CD4-positive, CD25-positive, alpha-beta regulatory T cell (primary cell): ENCODE measurements around the gene GSPT1. TPM values are rescaled to one million over a fixed set of nuclear protein-coding genes. Genes with fewer than 3 reads are reported as not detected.
A peak's percentile ranks its signal among the peaks of the same experiment; 100 is the strongest.

ENCODE experiments used
- ATAC-seq, 2 donors: fragments of 150-1000 bp; cut with Tn5 transposase; one replicate each; pipeline ENCODE4 v1.10.0; 2021; ENCODE audit warnings: low read depth in 2 of 2, moderate number of reproducible peaks in 2 of 2, moderate library complexity in 1 of 2
- DNase-seq, 3 donors: peaks; one replicate each; pipeline versions ENCODE4 v3.0.0 to v3.0.0-alpha.2; 2012 to 2022; ENCODE audit warnings: mixed read lengths in 1 of 3
- H3K27ac ChIP-seq: one replicate; pipeline ENCODE4 v1.7.0; 2013; ENCODE audit warnings: mild to moderate bottlenecking, low read length; ENCODE audit not compliant: insufficient read depth, poor library complexity, severe bottlenecking
- H3K27me3 ChIP-seq: one replicate; pipeline ENCODE4 v1.7.0; 2013; ENCODE audit warnings: low read length; ENCODE audit not compliant: control insufficient read depth, insufficient read depth
- H3K36me3 ChIP-seq: one replicate; pipeline ENCODE4 v1.7.0; 2013; ENCODE audit warnings: mild to moderate bottlenecking, low read length, moderate library complexity; ENCODE audit not compliant: control insufficient read depth, insufficient read depth
- H3K4me1 ChIP-seq: 2 replicates; pipeline ENCODE4 v1.7.0; 2013; ENCODE audit warnings: mild to moderate bottlenecking, low read length; ENCODE audit not compliant: insufficient read depth, control insufficient read depth, poor library complexity, severe bottlenecking
- H3K4me3 ChIP-seq: one replicate; pipeline ENCODE4 v1.7.0; 2013; ENCODE audit warnings: low read depth, mild to moderate bottlenecking, low read length, moderate library complexity
- H3K9me3 ChIP-seq, 2 experiments: 1 replicate in 1 of 2; 2 replicates in 1 of 2; pipeline ENCODE4 v1.7.0; 2013; ENCODE audit warnings: low read length in 2 of 2, mild to moderate bottlenecking in 1 of 2, moderate library complexity in 1 of 2; ENCODE audit not compliant: control insufficient read depth in 2 of 2
- H3K27ac Mint-ChIP-seq, 3 donors: one replicate each; pipeline ENCODE4 v1.8.0; 2020 to 2022; ENCODE audit warnings: mild to moderate bottlenecking in 3 of 3, mixed read lengths in 3 of 3, moderate library complexity in 2 of 3
- H3K27me3 Mint-ChIP-seq: one replicate; pipeline ENCODE4 v1.8.0; 2022; ENCODE audit warnings: mild to moderate bottlenecking, mixed read lengths
- H3K36me3 Mint-ChIP-seq: one replicate; pipeline ENCODE4 v1.8.0; 2020; ENCODE audit warnings: mixed read lengths
- H3K4me1 Mint-ChIP-seq, 4 donors: one replicate each; pipeline ENCODE4 v1.8.0; 2020 to 2022; ENCODE audit warnings: mixed read lengths in 4 of 4, mild to moderate bottlenecking in 1 of 4
- H3K4me3 Mint-ChIP-seq, 4 donors: one replicate each; pipeline ENCODE4 v1.8.0; 2020 to 2022; ENCODE audit warnings: mild to moderate bottlenecking in 4 of 4, mixed read lengths in 4 of 4, moderate library complexity in 3 of 4
- H3K9me3 Mint-ChIP-seq, 7 donors: one replicate each; pipeline ENCODE4 v1.8.0; 2020 to 2022; ENCODE audit warnings: mixed read lengths in 7 of 7, mild to moderate bottlenecking in 3 of 7, moderate library complexity in 2 of 7
- polyA plus RNA-seq, 4 donors: library from polyadenylated mRNA; unstranded; fragments of 300-500 nt; fragmentation: Illumina TruSeq; gene quantifications; one replicate each; pipeline ENCODE4 v1.2.3, GENCODE V29; 2021
- total RNA-seq: library from RNA; stranded (reverse); gene quantifications from one replicate; pipeline ENCODE4 v1.2.3, GENCODE V29; 2022

GSPT1 gene
- total and polyA plus RNA-seq, 5 donors from 2014 or later, result 93.2 to 177 (median 103) TPM

DNA sequence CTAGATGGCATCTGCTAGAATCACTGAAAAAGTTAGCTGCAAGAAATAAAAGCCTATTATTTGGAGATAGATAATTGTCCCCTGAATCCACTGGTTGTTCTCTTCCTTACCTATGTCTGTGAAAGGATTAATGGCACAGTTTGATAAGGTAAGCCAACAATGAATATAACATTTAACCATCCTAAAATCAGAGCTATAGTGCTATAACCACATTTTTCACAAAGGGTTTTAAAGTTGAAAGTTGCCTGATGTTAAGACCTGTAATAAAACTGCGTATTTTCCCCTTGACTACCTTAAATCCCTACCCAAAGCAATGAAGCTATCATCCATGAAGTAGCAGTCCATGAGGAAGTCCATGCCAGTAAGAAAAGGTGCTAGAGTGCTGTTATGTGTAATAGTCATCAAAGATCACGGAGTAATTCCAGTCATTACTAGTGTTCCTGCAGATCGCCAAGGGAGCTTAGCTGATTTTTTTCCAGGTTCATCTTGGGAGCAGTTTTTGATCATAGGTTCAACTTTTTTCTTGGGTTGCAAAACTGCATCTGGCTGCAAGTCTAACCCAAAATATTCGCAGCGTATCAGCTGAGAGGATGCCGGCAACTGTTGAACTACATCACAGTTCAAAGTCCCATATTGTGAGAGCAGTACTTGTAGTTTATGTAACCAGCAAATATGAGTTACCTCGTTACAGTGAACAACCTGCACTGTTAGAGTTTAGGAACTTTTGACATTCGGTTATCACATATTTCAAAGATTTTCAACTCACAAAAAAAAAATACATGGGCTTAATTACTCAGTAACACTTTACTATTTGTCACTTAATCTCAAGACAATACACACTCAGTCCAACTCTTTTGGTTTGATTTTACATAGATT is 46.2 kb downstream of the GSPT1 start:
- Histone ChIP-seq H3K9me3 (no peaks in the 10 kb centered on the region), H3K4me3 (no peak overlapping the region), H3K27ac (no peak overlapping the region), H3K36me3 (peaks cover 47% of the 10 kb centered on the region), H3K4me1 (no peaks in the 10 kb centered on the region), H3K27me3 (no peaks in the 10 kb centered on the region)
- Mint-ChIP-seq H3K4me3 (no peak overlapping the region), H3K4me1 (peaks cover 0 to 14% (median 2%) of the 10 kb centered on the region in 4 donors), H3K27ac (peak overlapping the region in 1 of 3 donors; percentile 87), H3K27me3 (no peaks in the 10 kb centered on the region), H3K9me3 (peaks cover 0 to under 1% (median 0%) of the 10 kb centered on the region in 7 donors), H3K36me3 (peaks cover 10% of the 10 kb centered on the region)
- DNase-seq (no peak), ATAC-seq (no peak)

DNA sequence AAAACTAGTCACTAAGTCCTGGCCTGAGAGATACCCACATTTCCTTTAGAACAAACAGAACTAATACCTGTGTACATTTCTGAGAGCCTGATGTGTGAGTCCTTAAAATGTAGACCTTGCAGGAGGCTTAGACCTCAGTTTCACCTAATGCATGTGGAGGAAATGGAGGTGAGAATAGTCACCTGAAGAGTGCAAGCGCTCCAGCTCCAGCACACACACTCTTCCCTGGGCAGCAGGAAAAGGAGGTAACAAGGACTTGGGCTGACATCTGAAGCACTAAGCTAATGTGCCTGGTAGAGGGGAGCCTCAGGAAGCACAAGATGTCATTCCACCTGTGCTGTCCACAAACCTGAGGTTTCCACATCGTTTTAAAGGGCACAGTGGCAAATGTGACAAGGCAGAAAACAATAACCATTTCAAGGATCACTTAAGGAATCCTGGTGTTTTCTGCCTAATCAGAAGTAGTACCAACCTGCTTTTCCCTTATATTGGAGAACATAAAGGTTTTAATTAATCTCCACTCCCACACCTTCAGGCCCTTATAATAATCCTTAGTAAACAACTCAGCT is 47.3 kb downstream of the GSPT1 start:
- Mint-ChIP-seq H3K4me3 (no peak overlapping the region), H3K9me3 (peaks cover 0 to 3% (median 0%) of the 10 kb centered on the region in 7 donors), H3K27me3 (no peaks in the 10 kb centered on the region), H3K27ac (peak overlapping the region in 1 of 3 donors; percentile 65), H3K36me3 (peaks cover 10% of the 10 kb centered on the region), H3K4me1 (peaks cover 0 to 14% (median 2%) of the 10 kb centered on the region in 4 donors)
- Histone ChIP-seq H3K27me3 (no peaks in the 10 kb centered on the region), H3K4me3 (no peak overlapping the region), H3K36me3 (peaks cover 37% of the 10 kb centered on the region), H3K9me3 (no peaks in the 10 kb centered on the region), H3K4me1 (no peaks in the 10 kb centered on the region), H3K27ac (no peak overlapping the region)
- ATAC-seq (no peak), DNase-seq (no peak)

DNA sequence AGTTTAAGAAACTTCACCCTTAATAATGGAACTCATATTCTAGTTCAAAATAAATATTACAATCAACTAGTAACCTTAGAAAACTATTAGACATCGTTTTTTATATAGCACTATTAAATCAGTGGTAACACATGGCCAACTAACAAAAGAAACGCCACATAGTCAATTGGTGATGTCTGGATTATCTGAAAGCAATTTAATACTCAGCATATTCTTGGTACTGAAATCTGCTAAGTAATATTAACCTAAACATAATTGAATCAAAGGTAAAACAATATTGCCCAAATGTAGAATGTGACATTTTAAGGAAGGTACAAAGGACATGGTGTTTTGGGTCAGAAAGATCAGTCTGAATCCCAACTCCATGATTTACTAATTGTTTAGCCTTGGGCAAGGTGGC is 53.3 kb downstream of the GSPT1 start:
- no peak overlapping the region for H3K4me3 Mint-ChIP-seq
- peak overlapping the region in 1 of 3 donors; percentile 5 for H3K27ac Mint-ChIP-seq
- no peaks in the 10 kb centered on the region for H3K27me3 Mint-ChIP-seq
- peaks cover 7% of the 10 kb centered on the region for H3K36me3 Mint-ChIP-seq
- ATAC-seq (no peak), DNase-seq (no peak)
- no peak overlapping the region for H3K27ac ChIP-seq
- no peaks in the 10 kb centered on the region for H3K27me3 ChIP-seq
- peaks cover 2% of the 10 kb centered on the region for H3K36me3 ChIP-seq
- no peak overlapping the region for H3K4me3 ChIP-seq
- no peaks in the 10 kb centered on the region for H3K4me1 ChIP-seq
- H3K9me3 ChIP-seq, result no peaks in the 10 kb centered on the region
- H3K9me3 Mint-ChIP-seq, result peaks cover 0 to 3% (median 0%) of the 10 kb centered on the region in 7 donors
- peaks cover 0 to 22% (median 11%) of the 10 kb centered on the region in 4 donors for H3K4me1 Mint-ChIP-seq

DNA sequence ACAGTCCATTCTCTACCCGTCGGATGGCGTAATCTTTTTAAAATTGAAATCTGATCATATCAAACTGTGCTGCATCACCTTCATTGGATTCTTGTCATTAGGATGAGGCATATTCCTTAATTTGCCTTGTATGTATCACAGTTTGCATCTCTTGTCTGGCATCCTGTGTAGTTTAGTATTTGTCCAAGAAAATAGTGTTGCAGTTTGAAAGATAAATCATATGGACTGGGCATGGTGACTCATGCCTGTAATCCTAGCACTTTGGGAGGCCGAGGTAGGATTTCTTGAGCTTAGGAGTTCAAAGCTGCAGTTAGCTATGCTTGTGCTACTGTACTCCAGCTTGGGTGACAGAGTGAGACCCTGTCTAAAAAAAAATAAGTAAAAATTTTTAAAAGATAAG is 58.6 kb downstream of the GSPT1 start:
- Histone ChIP-seq H3K36me3 (peaks cover 4% of the 10 kb centered on the region), H3K4me3 (no peak overlapping the region), H3K9me3 (no peaks in the 10 kb centered on the region), H3K4me1 (peaks cover 18% of the 10 kb centered on the region), H3K27ac (no peak overlapping the region), H3K27me3 (no peaks in the 10 kb centered on the region)
- Mint-ChIP-seq H3K27ac (peak overlapping the region in 1 of 3 donors; percentile 6), H3K27me3 (no peaks in the 10 kb centered on the region), H3K36me3 (peaks cover 11% of the 10 kb centered on the region), H3K4me3 (no peak overlapping the region), H3K9me3 (no peaks in the 10 kb centered on the region), H3K4me1 (peaks cover 27 to 51% (median 30%) of the 10 kb centered on the region in 4 donors)
- ATAC-seq (no peak), DNase-seq (no peak)

DNA sequence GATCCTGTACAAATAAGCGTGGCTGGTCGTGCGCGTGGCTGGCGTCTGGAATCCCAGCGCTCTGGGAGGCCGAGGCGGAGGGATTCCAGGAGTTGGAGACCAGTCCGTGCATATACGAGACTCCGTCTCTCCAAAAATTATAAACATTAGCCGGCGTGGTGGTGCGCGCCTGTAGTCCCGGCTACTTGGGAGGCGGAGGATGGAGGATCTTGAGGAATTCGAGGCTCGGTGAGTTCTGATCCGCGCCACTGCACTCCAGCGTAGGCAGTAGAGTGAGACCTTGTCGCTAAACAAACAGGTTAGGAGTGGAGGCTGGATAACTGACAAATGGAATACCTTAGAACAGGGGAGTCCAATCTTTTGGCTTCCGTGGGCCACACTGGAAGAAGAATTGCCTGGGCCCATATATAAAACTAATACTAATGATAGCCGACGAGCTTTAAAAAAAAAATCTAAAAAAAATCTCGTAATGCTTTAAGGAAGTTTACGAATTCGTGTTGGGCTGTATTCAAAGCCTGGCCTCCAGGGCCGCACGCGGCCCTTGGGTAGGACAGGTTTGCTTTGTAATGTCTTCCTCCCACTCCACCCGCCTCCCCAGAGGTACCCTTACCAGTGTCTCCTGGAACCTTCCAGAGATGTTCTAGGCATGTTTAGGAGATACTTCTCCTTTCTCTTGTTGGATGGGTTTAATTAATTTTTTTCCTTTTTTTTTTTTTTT is 63.5 kb downstream of the GSPT1 start:
- ATAC-seq (no peak), DNase-seq (no peak)
- Mint-ChIP-seq H3K4me1 (peaks cover 22 to 73% (median 48%) of the 10 kb centered on the region in 4 donors), H3K9me3 (no peaks in the 10 kb centered on the region), H3K4me3 (peak overlapping the region; percentile 95 to 100 (median 98)), H3K27ac (peak overlapping the region; percentile 96 to 97 (median 97)), H3K36me3 (peaks cover 26% of the 10 kb centered on the region), H3K27me3 (peaks cover 4% of the 10 kb centered on the region)
- H3K36me3 ChIP-seq, result peaks cover 21% of the 10 kb centered on the region
- no peaks in the 10 kb centered on the region for H3K27me3 ChIP-seq
- peaks cover 43% of the 10 kb centered on the region for H3K4me1 ChIP-seq
- peak overlapping the region; percentile 93 for H3K4me3 ChIP-seq
- peak overlapping the region; percentile 92 for H3K27ac ChIP-seq
- H3K9me3 ChIP-seq, result no peaks in the 10 kb centered on the region

DNA sequence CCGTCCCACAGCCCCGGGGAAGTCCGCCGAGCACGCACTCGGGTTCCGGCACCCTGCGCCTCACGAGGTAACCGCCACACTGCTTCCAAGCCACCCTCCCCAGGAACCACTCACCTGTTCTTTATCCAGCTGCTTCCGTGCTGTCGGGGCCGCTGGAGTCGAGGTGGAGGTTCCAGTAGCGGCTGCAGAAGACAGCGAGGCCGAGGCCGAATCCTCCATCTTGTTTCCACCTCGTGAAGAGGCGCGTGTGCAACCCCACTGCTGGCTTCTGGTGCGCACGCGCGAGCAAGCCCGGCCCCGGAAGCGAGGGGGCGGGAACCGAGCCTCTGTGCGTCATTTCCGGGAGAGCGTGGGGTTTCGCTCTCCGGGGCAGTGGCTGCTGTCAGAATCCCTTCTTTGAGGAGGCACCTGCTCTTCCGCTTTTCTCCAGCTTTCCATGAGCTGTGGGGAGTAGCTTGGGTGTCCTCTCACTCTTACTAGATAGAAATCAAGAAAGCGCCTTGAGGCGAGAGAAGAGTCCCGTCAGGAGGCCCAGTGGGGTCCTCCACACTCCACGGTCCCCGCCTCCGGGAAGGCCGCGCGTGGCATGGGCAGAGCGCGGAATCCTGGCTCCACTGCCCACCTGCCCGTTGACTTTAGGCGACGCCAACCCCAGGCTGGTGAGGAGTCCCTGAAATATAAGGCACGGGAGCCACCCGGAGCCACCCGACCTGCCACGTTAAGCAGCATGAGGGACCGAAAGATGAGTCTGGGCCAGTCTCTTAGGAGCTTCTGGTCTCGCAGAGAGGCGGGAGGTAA is 64.3 kb downstream of the GSPT1 start, which contains the start of gene RSL1D1:
RSL1D1 (minus strand) TSS at position 249 of the 798 bp plus-strand sequence; CDS start at position 219, 30 bp downstream.
- Histone ChIP-seq H3K36me3 (peaks cover 28% of the 10 kb centered on the region), H3K27me3 (no peaks in the 10 kb centered on the region), H3K4me1 (peaks cover 43% of the 10 kb centered on the region), H3K9me3 (no peaks in the 10 kb centered on the region), H3K4me3 (peak within 1 kb of the TSS; percentile 93), H3K27ac (peak within 1 kb of the TSS; percentile 92)
- Mint-ChIP-seq H3K27me3 (peaks cover 4% of the 10 kb centered on the region), H3K4me3 (peak within 1 kb of the TSS; percentile 95 to 100 (median 98)), H3K9me3 (no peaks in the 10 kb centered on the region), H3K4me1 (peaks cover 18 to 70% (median 46%) of the 10 kb centered on the region in 4 donors), H3K27ac (peak within 1 kb of the TSS; percentile 96 to 97 (median 97)), H3K36me3 (peaks cover 30% of the 10 kb centered on the region)
- DNase-seq (peak; percentile 90 to 97 (median 96)), ATAC-seq (peak; percentile 82 to 88)

DNA sequence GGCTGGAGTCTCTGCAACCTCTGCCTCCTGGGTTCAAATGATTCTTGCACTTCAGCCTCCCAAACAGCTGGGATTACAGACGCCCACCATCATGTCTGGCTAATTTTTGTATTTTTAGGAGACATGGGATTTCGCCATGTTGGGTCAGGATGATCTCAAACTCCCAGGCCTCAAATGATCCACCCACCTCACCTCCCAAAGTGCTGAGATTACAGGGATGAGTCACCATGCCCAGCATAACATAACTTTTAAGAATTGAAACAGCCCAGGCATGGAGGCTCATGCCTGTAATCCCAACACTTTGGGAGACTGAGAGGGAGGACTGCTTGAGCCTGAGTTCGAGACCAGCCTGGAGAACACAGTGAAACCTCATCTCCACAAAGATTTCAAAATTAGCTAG is 66.9 kb downstream of the GSPT1 start:
- Histone ChIP-seq H3K9me3 (no peaks in the 10 kb centered on the region), H3K36me3 (peaks cover 53% of the 10 kb centered on the region), H3K27me3 (no peaks in the 10 kb centered on the region), H3K27ac (no peak overlapping the region), H3K4me1 (peaks cover 34% of the 10 kb centered on the region), H3K4me3 (no peak overlapping the region)
- Mint-ChIP-seq H3K4me1 (peaks cover 11 to 57% (median 34%) of the 10 kb centered on the region in 4 donors), H3K4me3 (peak overlapping the region in 3 of 4 donors; percentile 55 to 90 (median 74)), H3K36me3 (peaks cover 42% of the 10 kb centered on the region), H3K9me3 (no peaks in the 10 kb centered on the region), H3K27me3 (peaks cover 4% of the 10 kb centered on the region), H3K27ac (peak overlapping the region in 1 of 3 donors; percentile 38)
- no peak for ATAC-seq
- no peak for DNase-seq
